Keratinocyte (primary cell): Measurements from ENCODE around the gene TCEA2. TPM values are rescaled to one million over a fixed set of nuclear protein-coding genes. Genes with fewer than 3 reads are reported as not detected.

Source experiments
- DNase-seq: peaks from one replicate; pipeline ENCODE4 v3.0.0-alpha.2; 2011; ENCODE audit warnings: low read depth, missing footprints, low spot score
- FAIRE-seq: peaks from 2 replicates; lab custom pipeline; 2011; peaks lifted over from hg19 to GRCh38; lab: Jason Lieb, UNC
- H2AFZ ChIP-seq: 2 replicates; pipeline ENCODE4 v1.6.0; 2012; ENCODE audit warnings: low read length, control low read depth, inconsistent platforms; ENCODE audit not compliant: control insufficient read depth
- H3K27ac ChIP-seq: 2 replicates; pipeline ENCODE4 v1.5.1; 2011; ENCODE audit warnings: low read length; ENCODE audit not compliant: control insufficient read depth, insufficient read depth
- H3K27me3 ChIP-seq: 3 replicates; pipeline ENCODE4 v1.6.0; 2011; ENCODE audit warnings: low read length; ENCODE audit not compliant: control insufficient read depth, insufficient read depth; ENCODE audit errors: extremely low read depth
- H3K36me3 ChIP-seq, 2 experiments: 2 replicates in 1 of 2; 3 replicates in 1 of 2; pipeline ENCODE4 v1.5.1; 2011; ENCODE audit warnings: low read length in 2 of 2, mild to moderate bottlenecking in 1 of 2; ENCODE audit not compliant: control insufficient read depth in 2 of 2, insufficient read depth in 2 of 2; ENCODE audit errors: extremely low read depth in 1 of 2
- H3K4me1 ChIP-seq: 3 replicates; pipeline ENCODE4 v1.5.1; 2011; ENCODE audit warnings: low read length; ENCODE audit not compliant: control insufficient read depth, insufficient read depth; ENCODE audit errors: extremely low read depth
- H3K4me2 ChIP-seq: 3 replicates; pipeline ENCODE4 v1.6.0; 2011; ENCODE audit warnings: low read depth, low read length; ENCODE audit not compliant: control insufficient read depth, insufficient read depth; ENCODE audit errors: extremely low read depth
- H3K4me3 ChIP-seq, 3 experiments: fragments of 200-600 bp in 1 of 3; sonication (generic) in 1 of 3; 2 replicates in 2 of 3; 3 replicates in 1 of 3; pipeline ENCODE4 v1.5.1; 2011 to 2016; ENCODE audit warnings: low read length in 3 of 3, mild to moderate bottlenecking in 3 of 3, control low read depth in 2 of 3, inconsistent platforms in 1 of 3, low read depth in 1 of 3, mixed read lengths in 1 of 3, mixed run types in 1 of 3, moderate library complexity in 1 of 3; ENCODE audit not compliant: control insufficient read depth in 2 of 3, insufficient read depth in 2 of 3; ENCODE audit errors: extremely low read depth in 1 of 3
- H3K79me2 ChIP-seq: 2 replicates; pipeline ENCODE4 v1.6.0; 2012; ENCODE audit warnings: low read length; ENCODE audit not compliant: control insufficient read depth, insufficient read depth
- H3K9ac ChIP-seq: 3 replicates; pipeline ENCODE4 v1.6.0; 2011; ENCODE audit warnings: low read length; ENCODE audit not compliant: control insufficient read depth, insufficient read depth; ENCODE audit errors: extremely low read depth
- H3K9me1 ChIP-seq: 3 replicates; pipeline ENCODE4 v1.6.0; 2011; ENCODE audit warnings: low read length; ENCODE audit not compliant: control insufficient read depth, insufficient read depth; ENCODE audit errors: extremely low read depth
- H3K9me3 ChIP-seq: 2 replicates; pipeline ENCODE4 v1.5.1; 2012; ENCODE audit warnings: low read depth, low read length; ENCODE audit not compliant: control insufficient read depth
- H4K20me1 ChIP-seq: 3 replicates; pipeline ENCODE4 v1.6.0; 2011; ENCODE audit warnings: low read length; ENCODE audit not compliant: control insufficient read depth, insufficient read depth; ENCODE audit errors: extremely low read depth
- EZH2 ChIP-seq: IDR thresholded peaks from one replicate; pipeline ENCODE4 v1.6.1; 2012; ENCODE audit warnings: inconsistent platforms, mild to moderate bottlenecking, low read length, moderate library complexity
- dilution Hi-C: fragments of 300-500 bp; cut with MboI; formaldehyde crosslinking; loops from one replicate; pipeline ENCODE4 v1.7.0; 2020; ENCODE audit warnings: low sequenced_read_pairs; ENCODE audit not compliant: extremely low pct_ligation_motif_present
- polyA plus RNA-seq, 5 experiments: library from polyadenylated mRNA; depleted of rRNA in 3 of 5; stranded (reverse) in 3 of 5; stranded (forward) in 1 of 5; unstranded in 1 of 5; fragments of >200 nt; gene quantifications; 1 replicate in 1 of 5; 2 replicates in 3 of 5; 3 replicates in 1 of 5; pipeline versions ENCODE4 v1.2.1 to v1.2.3, GENCODE V29; 2011 to 2012; ENCODE audit warnings: missing spikeins in 2 of 5, low read depth in 1 of 5, low replicate concordance in 1 of 5
- TF ChIP-seq, protein P1 (sequence below), 3 experiments: IDR thresholded peaks in 1 of 3; conservative IDR thresholded peaks in 1 of 3; optimal IDR thresholded peaks in 1 of 3; 2 replicates in 2 of 3; 3 replicates in 1 of 3; pipeline versions ENCODE3 to v1.5.1; 2011; ENCODE audit warnings: low read length in 3 of 3, mild to moderate bottlenecking in 3 of 3, moderate library complexity in 2 of 3, control low read depth in 1 of 3, inconsistent platforms in 1 of 3; ENCODE audit not compliant: insufficient read depth in 2 of 3; ENCODE audit errors: extremely low read depth in 1 of 3

Gene TCEA2
- polyA plus RNA-seq, 1 donor (not counting 4 experiments of a cell fraction or from before 2014, with no cell fraction given): 9.1 TPM

DNA sequence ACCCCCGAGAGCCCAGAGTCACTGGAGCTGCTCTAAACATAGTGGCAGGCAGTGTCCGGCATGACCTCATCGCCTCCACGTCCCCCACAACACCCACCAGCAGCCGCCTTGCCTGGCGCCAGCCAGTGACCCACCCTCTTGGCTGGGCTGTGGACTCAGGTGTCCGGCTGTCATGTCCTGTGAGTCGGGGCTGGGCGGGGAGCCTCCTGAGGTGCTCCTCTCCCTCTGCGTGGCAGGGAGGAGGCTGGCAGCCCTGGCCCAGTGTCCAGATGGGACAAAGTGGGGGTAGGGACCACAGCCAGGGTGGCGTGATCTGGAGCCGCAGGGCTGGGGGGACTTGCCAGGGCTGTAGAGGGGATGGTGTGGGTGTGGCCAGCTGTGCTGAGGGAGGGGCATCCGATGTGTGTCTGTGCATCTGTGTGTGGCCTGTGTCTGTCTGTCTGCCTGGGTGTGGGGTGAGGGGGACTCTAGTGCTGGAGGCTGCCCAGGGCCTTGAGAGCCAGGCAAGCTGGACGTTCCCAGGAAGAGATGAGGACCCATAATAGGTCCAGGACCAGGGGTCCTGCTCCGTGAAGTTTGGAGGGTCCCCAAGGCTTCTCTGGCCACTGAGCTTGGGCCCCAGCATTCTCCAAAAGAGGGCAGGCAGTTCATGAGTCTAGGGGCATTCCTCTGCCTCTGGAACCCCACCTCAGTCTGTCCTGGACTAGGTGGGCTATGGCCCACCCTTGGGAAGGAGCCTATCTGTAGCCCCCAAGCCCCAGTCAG is 11.3 kb upstream of the TCEA2 start:
- Histone ChIP-seq H3K27ac (no peak overlapping the region), H2AFZ (no peak overlapping the region), H3K27me3 (peaks cover 33% of the 10 kb centered on the region), H3K36me3 (no peaks in the 10 kb centered on the region), H3K9me3 (no peaks in the 10 kb centered on the region), H3K79me2 (no peaks in the 10 kb centered on the region), H3K4me3 (no peak overlapping the region), H3K4me1 (peaks cover 28% of the 10 kb centered on the region), H3K9me1 (no peaks in the 10 kb centered on the region), H3K4me2 (no peak overlapping the region), H3K9ac (no peak overlapping the region), H4K20me1 (peaks cover 2% of the 10 kb centered on the region)
- FAIRE-seq (no peak), DNase-seq (no peak)
- no peak for TF ChIP-seq EZH2
- TF ChIP-seq, protein P1, sequence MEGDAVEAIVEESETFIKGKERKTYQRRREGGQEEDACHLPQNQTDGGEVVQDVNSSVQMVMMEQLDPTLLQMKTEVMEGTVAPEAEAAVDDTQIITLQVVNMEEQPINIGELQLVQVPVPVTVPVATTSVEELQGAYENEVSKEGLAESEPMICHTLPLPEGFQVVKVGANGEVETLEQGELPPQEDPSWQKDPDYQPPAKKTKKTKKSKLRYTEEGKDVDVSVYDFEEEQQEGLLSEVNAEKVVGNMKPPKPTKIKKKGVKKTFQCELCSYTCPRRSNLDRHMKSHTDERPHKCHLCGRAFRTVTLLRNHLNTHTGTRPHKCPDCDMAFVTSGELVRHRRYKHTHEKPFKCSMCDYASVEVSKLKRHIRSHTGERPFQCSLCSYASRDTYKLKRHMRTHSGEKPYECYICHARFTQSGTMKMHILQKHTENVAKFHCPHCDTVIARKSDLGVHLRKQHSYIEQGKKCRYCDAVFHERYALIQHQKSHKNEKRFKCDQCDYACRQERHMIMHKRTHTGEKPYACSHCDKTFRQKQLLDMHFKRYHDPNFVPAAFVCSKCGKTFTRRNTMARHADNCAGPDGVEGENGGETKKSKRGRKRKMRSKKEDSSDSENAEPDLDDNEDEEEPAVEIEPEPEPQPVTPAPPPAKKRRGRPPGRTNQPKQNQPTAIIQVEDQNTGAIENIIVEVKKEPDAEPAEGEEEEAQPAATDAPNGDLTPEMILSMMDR (optimal IDR thresholded peaks at IDR 0.05 in 1 of 3, IDR thresholded peaks at IDR 0.05 in 1 of 3, conservative IDR thresholded peaks at IDR 0.05 in 1 of 3; ENCODE audit: extremely low read depth in 1 of 3, insufficient read depth in 2 of 3, low read length in 3 of 3): no peak
- dilution Hi-C loops: no loop called here

DNA sequence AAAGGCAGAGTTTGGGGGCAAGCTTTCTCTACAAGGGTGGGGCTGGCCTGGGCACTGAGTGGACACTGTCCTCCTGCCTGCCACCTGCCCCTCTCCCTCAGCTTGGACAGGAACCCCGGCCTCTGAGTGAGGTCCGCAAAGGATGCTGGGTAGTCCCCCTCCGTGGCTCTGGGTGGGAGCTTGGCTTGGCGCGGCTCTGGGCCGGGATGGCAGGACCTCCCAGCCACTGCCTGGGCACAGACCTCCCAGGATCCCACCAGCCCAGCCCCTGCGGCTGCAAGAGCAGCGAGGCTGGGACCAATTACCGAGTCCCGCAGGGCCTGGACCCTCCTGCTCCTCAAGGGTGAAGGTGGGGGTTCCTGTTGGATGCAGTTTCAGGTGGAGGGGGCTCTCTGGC is 10.7 kb upstream of the TCEA2 start:
- dilution Hi-C loops: no loop called here
- Histone ChIP-seq H3K4me1 (peaks cover 28% of the 10 kb centered on the region), H3K27ac (no peak overlapping the region)

More for the DNA sequence above, 10.7 kb upstream of the TCEA2 start:
- Histone ChIP-seq H3K79me2 (no peaks in the 10 kb centered on the region), H4K20me1 (peaks cover 2% of the 10 kb centered on the region), H3K4me2 (no peak overlapping the region), H3K27me3 (peaks cover 27% of the 10 kb centered on the region), H3K9ac (no peak overlapping the region), H3K4me3 (no peak overlapping the region), H2AFZ (no peak overlapping the region), H3K36me3 (no peaks in the 10 kb centered on the region), H3K9me1 (no peaks in the 10 kb centered on the region), H3K9me3 (no peaks in the 10 kb centered on the region)
- no peak for DNase-seq
- FAIRE-seq: no peak
- no peak for TF ChIP-seq EZH2
- TF ChIP-seq, protein P1 (optimal IDR thresholded peaks at IDR 0.05 in 1 of 3, IDR thresholded peaks at IDR 0.05 in 1 of 3, conservative IDR thresholded peaks at IDR 0.05 in 1 of 3; ENCODE audit: extremely low read depth in 1 of 3, insufficient read depth in 2 of 3, low read length in 3 of 3): no peak
